ENCODE data around the gene CPLX1.

- no peak for TF ChIP-seq POLR2A (IDR thresholded peaks at IDR 0.05)
- TF ChIP-seq CTCF (IDR thresholded peaks at IDR 0.05), result no peak
Measured at GRCh38 chr4:760616-761015, 65.3 kb downstream of the CPLX1 start.

Data from adrenal gland (tissue), 5 donors.